ENCODE data around the gene RGS12.

Gene RGS12

DNA sequence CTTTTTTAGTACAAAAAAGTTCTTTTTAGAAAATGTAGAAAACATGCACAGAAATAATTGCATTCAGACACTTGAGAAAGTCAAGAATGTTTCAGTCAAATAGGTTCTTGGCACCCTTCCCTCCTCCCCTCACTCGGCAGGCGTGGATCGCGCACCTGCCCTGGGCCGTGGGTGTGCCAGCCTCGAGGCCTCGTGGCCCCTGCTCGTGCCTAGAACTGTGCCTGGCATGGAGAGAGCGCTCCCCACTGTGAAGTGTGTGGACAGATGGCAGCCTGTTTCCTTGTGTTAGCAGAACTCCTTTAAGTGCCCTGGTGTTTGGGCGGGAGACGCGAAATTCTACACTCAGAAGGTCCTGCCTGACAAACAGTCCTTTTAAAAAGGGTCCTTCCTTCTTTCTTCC lies 14.7 kb downstream of the RGS12 start:
- no peak for DNase-seq (ENCODE audit: low spot score)
- FAIRE-seq: no peak

DNA sequence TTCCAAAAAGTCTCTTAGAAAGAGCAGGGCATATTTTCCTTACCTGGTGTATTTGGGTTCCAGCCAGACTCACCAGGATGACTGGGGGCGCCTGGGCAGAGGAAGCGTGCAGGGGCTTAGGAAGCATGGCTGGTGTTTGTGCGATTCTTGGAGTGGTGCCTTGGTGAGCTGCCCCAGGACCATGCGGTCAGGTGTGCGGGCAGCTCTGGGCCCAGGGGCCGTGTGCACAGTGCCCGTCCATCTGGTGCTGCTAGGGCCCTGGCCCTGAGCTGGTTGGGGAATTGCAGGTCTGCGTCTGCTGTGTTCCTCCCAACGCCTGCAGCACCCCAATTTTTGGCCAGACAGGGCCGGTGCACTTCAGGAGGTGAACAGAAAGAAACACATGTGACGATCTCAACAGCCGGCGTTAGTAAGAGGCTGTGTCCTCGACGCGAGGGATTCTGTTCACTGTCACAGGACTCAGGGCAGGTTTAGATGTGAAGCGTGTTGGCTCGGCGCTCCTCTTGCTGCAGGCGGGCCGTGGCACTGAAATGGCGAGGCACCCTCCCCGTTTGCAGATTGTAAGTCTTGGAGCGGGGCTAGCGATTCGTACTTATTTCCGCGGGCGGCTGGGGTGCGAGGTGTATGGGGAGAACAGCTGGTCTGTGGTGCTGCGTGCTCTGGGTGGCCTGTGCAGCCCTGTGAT lies 15.2 kb downstream of the RGS12 start:
- DNase-seq (ENCODE audit: low spot score) (no peak), FAIRE-seq (no peak)

DNA sequence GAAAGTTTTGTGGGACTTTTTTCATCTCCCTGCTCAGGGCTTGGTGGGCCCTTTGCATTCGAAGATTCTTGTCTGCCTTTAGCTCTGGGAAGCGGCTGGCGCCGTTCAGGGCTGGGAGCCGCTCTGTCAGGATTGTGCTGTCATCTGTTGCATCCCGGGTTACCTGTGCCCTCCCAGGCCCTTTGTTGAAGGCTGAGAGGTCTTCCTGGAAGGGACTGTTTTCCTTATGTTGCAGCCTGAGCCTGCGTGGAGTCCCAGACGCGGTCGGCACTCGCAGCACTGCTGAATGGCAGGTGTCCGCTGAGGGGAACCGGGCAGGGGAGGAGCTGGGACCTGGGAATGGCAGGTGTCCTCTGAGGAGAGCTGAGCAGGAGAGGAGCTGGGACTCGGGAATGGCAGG lies 15.9 kb downstream of the RGS12 start:
- FAIRE-seq (no peak), DNase-seq (ENCODE audit: low spot score) (no peak)

DNA sequence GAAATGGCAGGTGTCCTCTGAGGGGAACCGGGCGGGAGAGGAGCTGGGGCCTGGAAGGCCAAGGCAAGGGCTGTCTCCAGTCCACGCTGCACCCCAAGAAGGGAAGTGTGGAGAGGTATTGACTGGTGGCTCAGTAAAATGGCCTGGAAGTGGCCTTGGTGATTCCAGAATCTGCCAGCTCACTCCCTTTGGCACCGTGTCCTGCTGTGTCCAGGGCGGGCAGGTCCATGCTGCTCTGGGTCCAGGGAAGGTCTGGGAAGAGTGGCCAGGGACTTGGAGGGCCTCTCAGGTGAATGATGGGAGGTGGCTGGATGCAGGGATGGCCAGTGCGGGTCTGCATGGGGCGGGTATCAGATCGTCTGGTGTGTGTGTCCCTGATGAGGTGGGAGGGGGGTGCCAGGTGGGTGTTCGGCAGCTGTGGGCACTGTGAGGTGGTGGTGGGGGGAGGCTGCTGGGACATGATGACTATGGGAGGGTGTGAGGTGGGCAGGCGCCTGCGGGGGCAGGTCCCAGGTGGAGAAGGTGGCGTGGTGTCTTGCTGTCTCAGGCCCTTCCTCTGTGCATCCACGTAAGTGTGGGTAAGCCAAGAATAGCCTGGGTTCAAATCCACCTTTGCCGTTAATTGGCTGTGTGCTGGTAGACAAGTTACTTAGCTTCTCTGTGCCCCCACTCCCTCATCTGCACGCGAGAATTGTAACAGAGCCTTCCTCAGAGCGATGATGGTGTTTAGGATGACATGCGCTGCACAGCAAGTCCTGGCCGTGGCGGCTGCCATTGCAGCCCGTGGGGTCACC lies 17.7 kb downstream of the RGS12 start:
- DNase-seq (ENCODE audit: low spot score) (no peak), FAIRE-seq (no peak)

DNA sequence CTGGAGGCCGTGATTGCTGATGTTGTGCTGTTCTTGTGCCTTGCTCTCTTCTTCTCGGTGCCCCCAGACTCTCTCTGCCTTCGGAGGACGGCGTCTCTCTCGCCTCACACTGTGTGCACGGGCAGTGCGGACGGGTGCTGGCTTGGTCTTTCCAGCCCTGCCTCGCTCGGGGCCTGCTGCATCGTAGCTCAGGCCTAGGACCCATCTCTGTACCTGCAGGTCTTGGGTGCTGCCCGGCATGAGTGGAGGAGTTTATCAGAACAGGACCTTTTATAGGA lies 18.2 kb downstream of the RGS12 start:
- FAIRE-seq (no peak), DNase-seq (ENCODE audit: low spot score) (no peak)

DNA sequence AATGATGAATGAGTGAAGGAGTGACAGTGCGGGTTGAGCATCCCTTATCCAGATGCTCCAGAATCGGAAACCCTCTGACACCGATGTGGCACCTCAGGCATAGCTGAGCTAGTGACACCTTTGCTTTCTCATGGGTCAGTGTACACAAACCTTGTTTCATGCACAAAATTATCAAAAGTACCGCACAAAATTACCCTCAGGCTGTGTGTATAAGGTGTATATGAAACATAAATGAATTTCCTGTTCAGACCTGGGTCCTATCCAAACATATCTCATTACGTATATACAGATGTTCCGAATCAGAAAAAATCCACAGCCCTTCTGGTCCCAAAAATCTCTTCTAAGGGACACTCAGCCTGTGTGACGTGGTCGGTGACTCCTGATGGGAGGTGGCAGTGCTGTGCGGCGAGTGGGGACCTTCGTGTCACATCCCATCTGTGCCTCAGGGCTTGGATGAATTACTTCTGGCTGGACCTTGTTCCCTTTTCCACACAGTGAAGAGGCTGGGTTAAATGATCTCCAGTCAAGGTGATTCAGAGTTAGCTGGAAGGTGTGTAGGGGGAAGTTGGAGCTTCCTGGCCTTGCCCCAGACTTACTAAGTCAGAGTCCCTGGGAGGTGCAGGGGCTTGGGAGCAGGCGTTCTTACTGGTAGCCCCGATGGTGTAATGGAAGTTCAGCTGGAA lies 18.8 kb downstream of the RGS12 start:
- FAIRE-seq (no peak), DNase-seq (ENCODE audit: low spot score) (no peak)

DNA sequence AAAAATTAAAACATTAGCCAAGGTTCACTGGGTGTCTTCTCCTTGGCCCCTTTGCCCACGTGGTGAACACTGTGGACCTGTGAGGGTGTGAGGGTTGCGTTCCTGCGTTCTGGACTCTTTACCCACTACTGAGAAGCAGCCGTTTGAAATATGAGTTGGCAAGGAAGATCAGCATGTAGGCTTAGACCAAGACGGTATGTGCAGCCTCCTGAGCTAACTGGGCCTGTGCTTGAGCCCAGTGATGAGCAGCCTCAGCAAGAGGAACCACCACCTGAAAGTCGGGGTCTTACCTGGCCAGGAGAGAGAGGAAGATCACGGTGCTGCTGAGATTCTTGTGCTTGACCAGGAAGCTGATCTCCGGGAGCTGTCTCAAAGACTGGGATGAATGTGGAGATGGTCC lies 19.5 kb downstream of the RGS12 start:
- FAIRE-seq: no peak

DNA sequence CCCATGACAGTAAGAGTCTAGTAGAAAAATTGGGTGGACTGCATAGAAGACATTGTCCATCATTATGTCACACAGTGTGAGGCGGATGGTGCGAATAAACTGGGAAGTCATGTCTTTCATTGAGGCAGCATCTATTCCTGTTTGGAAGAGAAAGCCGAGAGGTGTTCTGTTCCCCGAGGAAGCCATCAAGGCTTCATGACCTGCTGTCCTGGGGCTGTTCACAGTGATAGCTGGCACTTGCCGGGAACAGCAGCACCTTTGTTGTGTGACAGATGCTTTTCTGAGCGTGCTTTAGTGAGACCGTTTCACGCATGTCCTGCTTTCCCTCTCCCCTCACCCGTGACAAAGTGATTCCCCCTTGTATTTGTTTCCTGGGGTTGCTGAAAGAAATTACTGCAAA lies 20.3 kb downstream of the RGS12 start:
- DNase-seq (ENCODE audit: low spot score) (no peak), FAIRE-seq (no peak)

More for the DNA sequence above, 19.5 kb downstream of the RGS12 start:
- no peak for DNase-seq (ENCODE audit: low spot score)

DNA sequence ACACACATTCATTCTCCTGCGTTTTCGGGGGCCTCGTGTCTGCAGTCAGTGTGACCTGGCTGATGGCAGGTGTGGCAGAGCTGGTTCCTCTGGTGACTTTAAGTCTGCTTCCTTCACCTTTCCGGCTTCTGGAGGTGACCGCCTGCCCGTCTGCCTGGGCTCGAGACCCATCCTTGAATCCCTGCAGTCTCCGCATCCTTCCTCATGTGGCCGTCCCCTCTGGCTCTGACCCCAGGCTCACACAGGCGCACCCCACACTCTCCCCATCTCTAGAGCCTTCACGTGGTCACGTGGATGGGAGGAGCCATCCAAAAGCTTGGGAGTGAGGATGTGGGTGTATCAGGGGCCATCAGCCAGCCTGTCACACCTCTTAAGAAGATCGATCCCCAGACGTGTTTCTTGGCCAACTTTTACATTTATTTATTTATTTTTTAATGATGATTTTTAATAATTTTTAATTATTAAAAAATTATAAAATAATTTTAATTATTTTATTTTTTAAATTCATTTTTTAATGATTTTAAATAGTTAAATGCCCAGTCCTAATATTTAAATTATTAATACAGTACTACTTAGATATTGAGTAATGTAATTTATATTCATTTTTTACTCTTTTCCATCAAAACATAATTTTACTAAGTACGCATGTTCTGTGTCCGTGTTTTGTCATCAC lies 20.9 kb downstream of the RGS12 start:
- FAIRE-seq (no peak), DNase-seq (ENCODE audit: low spot score) (no peak)

DNA sequence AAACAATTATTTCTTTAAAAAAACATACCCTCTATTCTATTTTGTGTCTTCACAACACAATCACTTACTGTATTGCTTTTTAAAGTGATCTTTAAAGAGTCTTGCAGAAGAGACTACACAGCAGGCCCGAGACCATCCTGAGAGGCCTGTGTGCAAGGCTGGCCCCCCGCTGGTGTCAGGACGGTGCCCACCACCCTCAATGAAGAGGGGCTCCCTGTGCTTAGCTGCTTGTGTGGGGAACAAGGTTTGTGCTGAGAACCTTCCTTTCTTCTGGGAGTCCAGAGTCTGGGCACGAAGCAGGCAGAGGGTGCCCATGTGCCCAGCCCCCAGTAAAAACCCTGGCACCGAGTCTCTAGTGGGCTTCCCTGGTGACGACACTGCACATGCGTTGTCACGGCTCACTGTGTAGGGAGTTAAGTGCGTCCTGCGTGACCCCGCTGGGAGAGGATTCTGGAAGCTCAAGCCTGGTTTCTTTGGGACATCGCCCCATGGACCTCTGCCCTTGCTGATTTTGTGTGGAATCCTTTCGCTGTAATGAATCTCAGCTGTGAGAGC lies 22.0 kb downstream of the RGS12 start:
- FAIRE-seq (no peak), DNase-seq (ENCODE audit: low spot score) (no peak)

DNA sequence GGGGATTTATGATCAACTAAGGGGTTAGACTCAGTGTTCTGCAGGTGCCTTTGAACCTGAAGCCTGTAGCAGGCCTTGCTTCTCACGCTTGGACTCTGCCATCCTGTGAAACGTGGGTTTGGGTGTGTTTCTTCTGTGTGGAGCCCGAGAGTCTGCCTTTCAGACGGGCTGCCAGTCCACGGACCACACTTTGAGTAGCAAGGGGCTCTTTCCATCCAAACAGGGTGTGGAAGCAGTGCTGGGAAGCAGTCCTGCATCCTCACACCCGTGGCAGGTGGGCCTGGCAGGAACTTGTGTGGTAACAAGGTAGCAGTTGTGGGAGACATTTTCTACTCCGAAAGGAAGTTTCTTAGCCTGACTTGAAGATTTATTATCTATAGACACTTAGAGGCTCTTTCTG lies 22.7 kb downstream of the RGS12 start:
- no peak for DNase-seq (ENCODE audit: low spot score)
- FAIRE-seq: no peak

DNA sequence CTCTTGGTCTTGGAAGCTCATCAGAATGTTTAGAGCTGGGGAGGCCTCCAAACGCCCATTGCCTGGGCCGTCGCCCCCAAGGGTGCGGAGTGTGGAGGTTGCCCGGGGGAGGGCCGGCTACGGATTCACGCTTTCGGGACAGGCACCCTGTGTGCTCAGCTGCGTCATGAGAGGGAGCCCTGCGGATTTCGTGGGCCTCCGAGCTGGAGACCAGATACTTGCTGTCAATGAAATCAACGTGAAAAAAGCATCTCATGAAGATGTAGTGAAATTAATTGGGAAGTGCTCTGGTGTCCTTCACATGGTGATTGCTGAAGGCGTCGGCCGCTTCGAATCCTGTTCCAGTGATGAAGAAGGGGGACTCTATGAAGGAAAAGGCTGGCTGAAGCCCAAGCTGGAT lies 23.3 kb downstream of the RGS12 start:
- no peak for FAIRE-seq
- DNase-seq (ENCODE audit: low spot score): no peak

DNA sequence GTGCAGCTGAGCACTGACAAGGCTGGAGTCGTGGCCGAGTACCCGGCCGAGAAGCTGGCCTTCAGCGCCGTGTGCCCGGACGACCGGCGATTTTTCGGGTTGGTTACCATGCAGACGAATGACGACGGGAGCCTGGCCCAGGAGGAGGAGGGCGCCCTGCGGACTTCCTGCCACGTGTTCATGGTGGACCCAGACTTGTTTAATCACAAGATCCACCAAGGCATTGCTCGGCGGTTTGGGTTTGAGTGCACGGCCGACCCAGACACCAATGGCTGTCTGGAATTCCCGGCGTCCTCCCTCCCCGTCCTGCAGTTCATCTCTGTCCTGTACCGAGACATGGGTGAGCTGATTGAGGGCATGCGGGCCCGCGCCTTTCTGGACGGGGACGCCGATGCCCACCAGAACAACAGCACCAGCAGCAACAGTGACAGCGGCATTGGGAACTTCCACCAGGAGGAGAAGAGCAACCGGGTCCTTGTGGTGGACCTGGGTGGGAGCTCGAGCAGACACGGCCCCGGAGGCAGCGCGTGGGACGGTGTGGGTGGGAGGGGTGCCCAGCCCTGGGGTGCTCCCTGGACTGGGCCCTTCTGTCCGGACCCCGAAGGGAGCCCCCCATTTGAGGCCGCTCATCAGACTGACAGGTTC lies 24.3 kb downstream of the RGS12 start:
- FAIRE-seq: no peak
- no peak for DNase-seq (ENCODE audit: low spot score)

DNA sequence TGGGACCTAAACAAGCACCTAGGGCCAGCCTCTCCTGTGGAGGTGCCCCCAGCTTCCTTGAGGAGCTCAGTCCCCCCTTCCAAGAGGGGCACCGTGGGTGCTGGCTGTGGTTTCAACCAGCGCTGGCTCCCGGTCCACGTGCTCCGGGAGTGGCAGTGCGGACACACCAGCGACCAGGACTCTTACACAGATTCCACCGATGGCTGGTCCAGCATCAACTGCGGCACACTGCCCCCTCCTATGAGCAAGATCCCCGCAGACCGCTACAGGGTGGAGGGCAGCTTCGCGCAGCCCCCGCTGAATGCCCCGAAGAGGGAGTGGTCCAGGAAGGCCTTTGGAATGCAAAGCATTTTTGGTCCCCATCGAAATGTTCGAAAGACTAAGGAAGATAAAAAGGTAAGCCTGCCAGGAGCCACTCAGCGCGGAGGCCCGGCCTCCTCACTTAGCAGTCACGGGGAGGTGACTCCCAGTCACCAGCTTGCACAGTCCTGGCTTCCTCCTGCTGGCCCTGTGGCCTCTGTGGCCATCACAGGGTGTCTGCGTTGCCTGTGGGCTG lies 24.9 kb downstream of the RGS12 start:
- FAIRE-seq (no peak), DNase-seq (ENCODE audit: low spot score) (no peak)

DNA sequence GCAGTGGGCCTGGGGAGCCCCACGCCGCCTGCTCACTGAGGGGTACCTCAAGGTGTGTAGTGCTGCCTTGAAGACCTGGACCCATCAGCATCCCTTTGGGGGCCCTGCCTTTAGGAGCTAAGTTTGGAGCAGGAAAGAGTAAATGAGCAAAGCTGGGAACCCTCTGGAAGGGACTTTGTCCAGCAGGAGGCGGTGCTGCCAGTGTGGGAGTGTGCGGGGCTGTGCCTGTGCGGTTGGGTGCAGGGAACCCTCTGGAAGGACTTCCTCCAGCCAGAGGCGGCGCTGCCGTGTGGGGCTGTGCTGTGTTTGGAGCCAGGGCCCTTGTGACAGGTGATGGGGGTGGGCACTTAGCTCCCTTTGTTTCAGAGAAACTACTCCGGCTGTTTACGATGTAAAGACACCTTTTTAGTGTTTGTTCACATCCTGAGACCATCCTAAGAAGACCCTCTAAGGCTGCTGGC lies 25.8 kb downstream of the RGS12 start:
- FAIRE-seq: no peak
- DNase-seq (ENCODE audit: low spot score): no peak

DNA sequence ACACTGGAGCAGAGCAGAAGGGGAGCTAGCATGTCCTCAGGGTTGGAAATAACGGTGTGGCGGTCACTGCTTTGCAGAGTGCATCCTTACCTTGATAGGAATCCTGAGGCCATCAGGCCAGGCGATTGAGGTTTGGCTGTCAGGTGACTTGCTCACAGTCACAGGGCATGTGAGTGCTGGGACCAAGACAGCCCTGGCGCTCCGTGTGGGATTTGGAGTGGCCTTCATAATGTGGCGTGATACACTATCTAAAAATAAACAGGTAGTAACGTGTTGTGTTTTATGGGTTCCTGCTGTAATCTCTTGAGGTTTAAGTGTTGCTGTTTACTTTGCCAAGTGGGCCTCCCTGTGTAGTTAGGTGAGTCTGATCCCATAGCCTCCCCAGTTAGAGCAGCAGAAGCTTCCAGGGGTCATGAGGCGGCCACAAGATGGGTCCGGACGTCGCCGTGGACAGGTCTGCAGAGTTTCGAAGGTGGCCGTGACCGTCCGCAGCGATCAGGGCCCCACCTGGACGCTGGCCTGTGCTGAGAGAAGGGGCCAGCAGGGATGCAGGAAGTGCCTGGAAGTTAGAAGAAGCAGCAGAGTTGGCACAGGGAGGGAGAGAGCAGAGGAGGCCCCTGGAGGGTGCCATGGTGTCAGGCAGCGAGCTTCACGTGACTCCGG lies 27.7 kb downstream of the RGS12 start:
- DNase-seq (ENCODE audit: low spot score): no peak
- FAIRE-seq: no peak

DNA sequence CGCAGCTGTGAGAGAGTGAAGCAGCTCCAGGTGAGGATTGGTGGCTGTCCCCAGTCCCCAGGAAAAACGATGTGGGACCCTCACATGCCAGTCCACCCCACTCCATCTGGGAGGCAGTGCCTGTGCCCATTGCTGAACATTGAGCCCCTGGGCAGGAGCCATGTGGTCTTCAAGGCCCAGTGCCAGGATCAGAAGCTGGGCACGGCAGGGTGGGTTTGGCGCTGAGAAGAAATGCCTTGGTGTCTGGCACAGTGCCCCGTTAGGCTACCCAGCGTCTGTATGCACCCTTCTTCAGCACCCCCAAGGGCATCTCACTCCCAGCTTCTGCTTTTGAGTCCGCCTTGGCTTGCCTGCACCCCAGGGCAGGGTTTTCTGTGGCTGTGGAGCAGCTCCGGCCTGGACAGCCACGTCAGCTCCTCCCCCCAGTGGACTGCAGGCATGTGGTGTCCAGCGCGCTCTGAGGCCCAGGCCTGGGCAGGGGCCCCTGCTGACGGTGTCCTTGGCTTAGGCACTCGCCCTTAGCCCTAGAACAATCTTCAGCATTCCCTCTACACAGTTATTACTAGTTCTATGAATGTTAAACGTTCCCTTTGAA lies 28.6 kb downstream of the RGS12 start:
- no peak for FAIRE-seq
- no peak for DNase-seq (ENCODE audit: low spot score)

DNA sequence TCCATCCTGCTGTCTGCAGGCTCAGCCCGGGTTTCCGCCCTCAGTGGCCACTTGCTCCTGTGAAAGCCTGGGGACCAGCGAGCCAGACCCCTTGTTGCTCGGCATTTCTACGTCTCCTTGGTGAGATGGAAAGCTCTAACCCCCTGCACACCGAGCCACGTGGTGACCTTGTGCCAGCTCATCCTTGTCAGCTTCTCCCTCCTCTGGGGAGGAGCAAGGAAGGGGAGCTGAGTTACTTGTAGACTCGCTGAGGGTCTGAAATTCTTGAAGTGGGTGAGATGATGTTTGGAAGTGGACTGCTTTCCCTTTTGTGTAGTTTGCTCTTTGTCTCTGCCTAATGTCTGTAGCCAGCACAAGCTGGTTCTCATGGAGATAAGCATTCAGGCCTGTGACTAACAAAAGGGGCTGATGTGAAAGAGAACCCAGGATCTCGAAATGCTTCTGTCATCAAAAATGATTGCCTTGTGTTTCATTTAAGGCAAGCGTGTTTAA lies 29.3 kb downstream of the RGS12 start:
- FAIRE-seq (no peak), DNase-seq (ENCODE audit: low spot score) (no peak)

DNA sequence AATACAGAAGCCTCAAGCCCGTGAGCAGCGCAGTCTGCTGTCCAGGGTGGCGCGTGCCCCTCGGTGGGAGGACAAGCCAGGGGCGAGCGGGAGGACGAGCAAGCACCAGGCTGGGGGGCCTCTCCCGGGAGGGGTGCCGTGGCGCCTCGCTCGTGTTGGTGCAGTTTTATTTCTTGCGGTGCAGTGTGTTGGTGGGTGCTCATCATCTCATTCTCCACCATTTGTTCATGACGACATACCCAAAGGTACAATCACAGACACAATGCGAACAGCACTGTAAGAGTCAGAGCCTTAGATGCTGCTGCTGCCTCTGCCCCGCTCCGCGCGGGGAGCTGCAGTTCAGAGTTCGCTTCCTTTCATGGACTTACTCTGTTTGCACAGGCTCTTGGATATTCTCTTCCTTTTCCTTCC lies 30.3 kb downstream of the RGS12 start:
- DNase-seq (ENCODE audit: low spot score) (no peak), FAIRE-seq (no peak)

All from urothelium cell line (cell line).